Lung (tissue), 12 donors: ENCODE results near the gene RCOR1. TPM values are rescaled to one million over a fixed set of nuclear protein-coding genes. Genes with fewer than 3 reads are reported as not detected.
"Not testable (repeated sequence)": the region's sequence is repeated elsewhere in the genome, so short reads cannot be mapped to it uniquely, and the experiment has no call there.

Experiments
- ATAC-seq: fragments of 200-7000 bp; cut with Tn5 transposase; one replicate; pipeline ENCODE4 v1.9.1; 2020; ENCODE audit warnings: moderate number of reproducible peaks; ENCODE audit not compliant: insufficient read depth, low FRiP score
- DNase-seq, 3 donors: peaks; one replicate each; pipeline ENCODE4 v3.0.0-alpha.2; 2013 to 2017
- H3K27ac ChIP-seq, 2 donors: one replicate each; pipeline ENCODE4 v1.5.1; 2013; ENCODE audit warnings: mild to moderate bottlenecking in 2 of 2, moderate library complexity in 2 of 2, control low read depth in 1 of 2, inconsistent platforms in 1 of 2, low read depth in 1 of 2, low read length in 1 of 2
- H3K27me3 ChIP-seq, 3 donors: one replicate each; pipeline ENCODE4 v1.5.1; 2013; ENCODE audit warnings: low read length in 2 of 3; ENCODE audit not compliant: control insufficient read depth in 3 of 3, insufficient read depth in 3 of 3
- H3K36me3 ChIP-seq, 4 donors: one replicate each; pipeline ENCODE4 v1.5.1; 2013; ENCODE audit warnings: low read length in 4 of 4, mild to moderate bottlenecking in 1 of 4, moderate library complexity in 1 of 4; ENCODE audit not compliant: control insufficient read depth in 4 of 4, insufficient read depth in 4 of 4
- H3K4me1 ChIP-seq, 5 donors: one replicate each; pipeline ENCODE4 v1.5.1; 2013; ENCODE audit warnings: low read length in 5 of 5, mild to moderate bottlenecking in 2 of 5, moderate library complexity in 1 of 5; ENCODE audit not compliant: control insufficient read depth in 5 of 5, insufficient read depth in 5 of 5
- H3K4me3 ChIP-seq: one replicate; pipeline ENCODE4 v1.5.1; 2013; ENCODE audit warnings: mild to moderate bottlenecking, control low read depth, moderate library complexity
- H3K9ac ChIP-seq, 2 donors: one replicate each; pipeline ENCODE4 v1.5.1; 2013; ENCODE audit warnings: low read length in 2 of 2, control low read depth in 1 of 2; ENCODE audit not compliant: insufficient read depth in 1 of 2
- H3K9me3 ChIP-seq, 4 donors: one replicate each; pipeline ENCODE4 v1.5.1; 2013; ENCODE audit warnings: low read length in 3 of 4, mild to moderate bottlenecking in 1 of 4, moderate library complexity in 1 of 4; ENCODE audit not compliant: control insufficient read depth in 4 of 4, insufficient read depth in 3 of 4
- WGBS, 2 donors: extraction: QIAGEN DNeasy Blood & Tissue Kit; methylation state at CpG; one replicate each; pipeline ENCODE4 v1.1.7; 2013; 5-methylcytosine and 5-hydroxymethylcytosine counted together
- polyA plus RNA-seq, 2 donors: library from polyadenylated mRNA; stranded (reverse); fragments of 200-250 nt; gene quantifications; one replicate each; pipeline ENCODE4 v1.2.1, GENCODE V29; 2013
- total RNA-seq, 2 donors: library from RNA; depleted of rRNA in 1 of 2; stranded (reverse); fragments of >200 nt in 1 of 2; gene quantifications; one replicate each; pipeline ENCODE4 v1.2.1, GENCODE V29; 2014 to 2021
- TF ChIP-seq, protein P1 (sequence below): IDR thresholded peaks from 2 replicates; pipeline ENCODE4 v1.5.1; 2012; ENCODE audit warnings: mild to moderate bottlenecking; ENCODE audit errors: control extremely low read depth, extremely low read depth
- donor health status: control.
- donor health status: control.
- donor health status: Bipolar disorder and iron deficiency.
- donor health status: healthy.
- donor health status: DM: yes; HTN: yes; CAD: no.

The RCOR1 gene
- total and polyA plus RNA-seq, 4 donors: 7.9 to 63.9 (median 22.4) TPM

DNA sequence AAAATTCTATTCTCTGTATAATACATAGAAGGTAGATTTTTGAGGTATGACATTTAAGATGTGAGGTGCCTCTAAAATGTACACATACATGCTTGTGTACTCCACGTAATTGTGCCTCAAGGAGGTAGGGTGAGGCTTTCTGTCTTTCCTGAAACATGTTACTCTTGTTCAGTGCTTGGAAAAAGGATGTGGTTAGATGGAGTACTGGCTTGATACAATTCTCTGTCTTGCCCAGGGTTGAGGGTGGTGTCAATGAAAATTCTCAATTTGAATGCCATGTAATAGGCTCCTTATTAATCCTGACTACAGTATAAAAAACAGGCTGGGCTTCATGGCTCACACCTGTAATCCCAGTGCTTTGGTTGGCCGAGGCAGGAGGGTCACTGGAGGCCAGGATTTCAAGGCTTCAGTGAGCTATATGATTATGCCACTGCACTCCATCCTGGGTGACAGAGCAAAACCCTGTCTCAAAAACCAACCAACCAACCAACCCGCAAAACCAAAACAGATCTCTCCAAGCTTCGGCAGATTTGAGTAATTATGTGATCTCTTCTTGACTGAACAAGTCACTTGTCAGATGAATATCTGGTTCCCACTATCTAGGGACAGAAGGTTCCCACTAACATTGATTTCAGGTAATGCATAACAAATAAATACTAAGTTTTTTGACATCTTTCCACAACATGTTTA lies 41.6 kb downstream of the RCOR1 start:
- Histone ChIP-seq H3K9me3 (no peaks in the 10 kb centered on the region), H3K4me3 (no peak overlapping the region), H3K27ac (no peak overlapping the region), H3K36me3 (peaks cover 0 to 2% (median 0%) of the 10 kb centered on the region in 4 donors), H3K4me1 (peaks cover 4 to 12% (median 8%) of the 10 kb centered on the region in 5 donors), H3K9ac (no peak overlapping the region), H3K27me3 (no peaks in the 10 kb centered on the region)
- DNase-seq: no peak
- no peak for ATAC-seq
- WGBS, 2 donors: 70 to 73% methylated on average over 4 of the region's 4 CpGs
- TF ChIP-seq, protein P1, sequence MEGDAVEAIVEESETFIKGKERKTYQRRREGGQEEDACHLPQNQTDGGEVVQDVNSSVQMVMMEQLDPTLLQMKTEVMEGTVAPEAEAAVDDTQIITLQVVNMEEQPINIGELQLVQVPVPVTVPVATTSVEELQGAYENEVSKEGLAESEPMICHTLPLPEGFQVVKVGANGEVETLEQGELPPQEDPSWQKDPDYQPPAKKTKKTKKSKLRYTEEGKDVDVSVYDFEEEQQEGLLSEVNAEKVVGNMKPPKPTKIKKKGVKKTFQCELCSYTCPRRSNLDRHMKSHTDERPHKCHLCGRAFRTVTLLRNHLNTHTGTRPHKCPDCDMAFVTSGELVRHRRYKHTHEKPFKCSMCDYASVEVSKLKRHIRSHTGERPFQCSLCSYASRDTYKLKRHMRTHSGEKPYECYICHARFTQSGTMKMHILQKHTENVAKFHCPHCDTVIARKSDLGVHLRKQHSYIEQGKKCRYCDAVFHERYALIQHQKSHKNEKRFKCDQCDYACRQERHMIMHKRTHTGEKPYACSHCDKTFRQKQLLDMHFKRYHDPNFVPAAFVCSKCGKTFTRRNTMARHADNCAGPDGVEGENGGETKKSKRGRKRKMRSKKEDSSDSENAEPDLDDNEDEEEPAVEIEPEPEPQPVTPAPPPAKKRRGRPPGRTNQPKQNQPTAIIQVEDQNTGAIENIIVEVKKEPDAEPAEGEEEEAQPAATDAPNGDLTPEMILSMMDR: no peak

DNA sequence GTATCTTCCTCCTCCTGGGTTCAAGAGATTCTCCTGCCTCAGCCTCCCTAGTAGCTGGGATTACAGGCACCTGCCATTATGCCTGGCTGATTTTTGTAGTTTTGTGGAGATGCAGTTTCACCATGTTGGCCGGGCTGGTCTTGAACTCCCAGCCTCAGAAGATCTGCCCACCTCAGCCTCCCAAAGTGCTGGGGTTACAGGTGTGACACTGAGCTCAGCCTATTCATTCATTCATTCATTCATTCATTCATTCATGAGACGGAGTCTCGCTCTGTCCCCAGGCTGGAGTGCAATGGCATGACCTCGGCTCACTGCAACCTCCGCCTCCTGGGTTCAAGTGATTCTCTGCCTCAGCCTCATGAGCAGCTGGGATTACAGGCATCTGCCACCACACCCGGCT lies 47.2 kb downstream of the RCOR1 start:
- H3K4me3 ChIP-seq: not testable (repeated sequence)
- 95 to 97% methylated on average over 6 of the region's 6 CpGs for WGBS, 2 donors

DNA sequence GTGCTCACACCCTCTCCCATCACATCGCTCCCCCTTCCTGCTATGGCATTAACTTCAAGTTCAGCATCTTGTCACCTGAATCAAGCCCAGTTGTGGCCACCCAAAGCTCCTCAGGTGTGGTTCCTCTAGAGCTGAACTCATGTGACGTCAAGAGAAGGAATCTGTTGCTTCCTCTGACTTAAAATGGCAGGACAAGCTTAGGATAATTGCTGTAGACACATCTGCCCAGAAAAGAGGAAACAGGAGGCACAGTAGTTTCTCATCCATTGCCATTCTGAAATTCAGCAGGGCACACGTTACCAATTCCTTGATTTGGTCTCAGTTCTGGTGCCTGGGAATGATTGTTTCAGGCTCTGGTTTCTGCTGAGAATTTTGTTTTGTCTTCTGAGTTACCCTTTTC lies 52.1 kb downstream of the RCOR1 start:
- Histone ChIP-seq H3K9ac (no peak overlapping the region), H3K9me3 (no peaks in the 10 kb centered on the region), H3K4me3 (no peak overlapping the region), H3K4me1 (peaks cover 0 to 10% (median 0%) of the 10 kb centered on the region in 5 donors), H3K36me3 (no peaks in the 10 kb centered on the region), H3K27ac (no peak overlapping the region), H3K27me3 (no peaks in the 10 kb centered on the region)
- WGBS, 2 donors: 53 to 80% methylated on average over 3 of the region's 3 CpGs
- ATAC-seq (no peak), DNase-seq (no peak)
- TF ChIP-seq, protein P1: no peak

More for the DNA sequence above, 47.2 kb downstream of the RCOR1 start:
- not testable (repeated sequence) for ATAC-seq, H3K36me3 ChIP-seq, DNase-seq, H3K9ac ChIP-seq, H3K27ac ChIP-seq, H3K9me3 ChIP-seq, H3K4me1 ChIP-seq, H3K27me3 ChIP-seq

DNA sequence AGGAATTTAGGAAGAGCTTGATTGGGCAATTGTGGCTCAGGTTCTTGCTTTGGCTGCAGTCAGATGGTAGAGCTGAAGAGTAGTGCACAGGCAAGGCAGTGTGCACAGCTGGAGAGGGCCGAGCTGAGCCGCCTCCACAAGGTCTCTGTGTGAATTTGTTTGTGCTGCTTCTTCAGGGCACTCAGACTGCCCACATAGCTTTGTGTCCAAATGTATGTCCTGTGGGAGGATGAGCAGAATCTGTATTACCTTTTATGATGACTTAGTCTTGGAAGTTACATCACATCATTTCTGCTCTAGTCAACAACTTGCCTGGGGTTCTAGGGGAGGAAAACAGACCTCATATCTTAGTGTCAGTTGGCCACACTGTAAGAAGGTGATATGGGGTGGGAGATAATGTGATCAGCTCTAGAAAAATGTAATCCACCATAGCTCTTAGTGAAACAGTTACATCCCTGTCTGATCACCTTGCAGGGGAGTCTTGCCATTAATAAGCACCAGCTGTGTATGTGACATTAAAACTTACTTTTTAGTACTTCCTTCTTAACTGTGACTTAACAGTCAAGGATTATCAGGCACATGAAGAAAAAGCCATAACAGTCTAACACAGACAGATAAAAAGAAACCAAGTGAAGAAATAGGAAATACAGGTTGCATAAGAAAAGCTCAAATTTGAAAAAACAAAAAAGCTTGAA lies 53.4 kb downstream of the RCOR1 start:
- Histone ChIP-seq H3K36me3 (no peaks in the 10 kb centered on the region), H3K9me3 (no peaks in the 10 kb centered on the region), H3K27ac (no peak overlapping the region), H3K27me3 (no peaks in the 10 kb centered on the region), H3K4me1 (peaks cover 0 to 9% (median 0%) of the 10 kb centered on the region in 5 donors), H3K4me3 (no peak overlapping the region), H3K9ac (no peak overlapping the region)
- DNase-seq (no peak), ATAC-seq (no peak)
- 64 to 65% methylated on average over 2 of the region's 2 CpGs for WGBS, 2 donors
- TF ChIP-seq, protein P1: no peak
